ENCODE measurements around the gene ADARB1.
"Not testable (repeated sequence)": the region's sequence is repeated elsewhere in the genome, so short reads cannot be mapped to it uniquely, and the experiment has no call there.

The ADARB1 gene

DNA sequence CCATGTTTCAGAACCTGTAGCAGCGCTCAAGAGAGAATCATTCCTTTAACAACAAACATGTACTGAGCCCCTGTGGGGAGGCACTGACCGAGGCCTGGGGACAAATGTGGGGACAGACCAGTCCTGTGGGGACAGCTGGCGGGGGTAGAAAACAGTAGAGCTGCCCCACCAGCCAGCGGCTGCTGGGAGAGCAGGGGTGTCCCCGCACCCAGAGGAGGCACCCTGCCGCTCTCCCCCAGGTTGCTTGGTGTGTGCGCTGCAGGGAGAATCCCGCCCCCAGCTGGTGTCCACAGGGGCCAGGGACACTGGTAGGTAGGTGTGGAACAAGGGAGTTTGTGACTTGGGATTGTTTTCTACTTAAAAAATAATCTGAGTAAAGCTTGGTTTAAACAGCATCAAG lies 62.1 kb downstream of the ADARB1 start:
- H3K4me3 ChIP-seq, result no peak overlapping the region
- H3K27ac ChIP-seq, result peak overlapping the region in 1 of 2 donors; percentile 27
- TF ChIP-seq, protein P1, sequence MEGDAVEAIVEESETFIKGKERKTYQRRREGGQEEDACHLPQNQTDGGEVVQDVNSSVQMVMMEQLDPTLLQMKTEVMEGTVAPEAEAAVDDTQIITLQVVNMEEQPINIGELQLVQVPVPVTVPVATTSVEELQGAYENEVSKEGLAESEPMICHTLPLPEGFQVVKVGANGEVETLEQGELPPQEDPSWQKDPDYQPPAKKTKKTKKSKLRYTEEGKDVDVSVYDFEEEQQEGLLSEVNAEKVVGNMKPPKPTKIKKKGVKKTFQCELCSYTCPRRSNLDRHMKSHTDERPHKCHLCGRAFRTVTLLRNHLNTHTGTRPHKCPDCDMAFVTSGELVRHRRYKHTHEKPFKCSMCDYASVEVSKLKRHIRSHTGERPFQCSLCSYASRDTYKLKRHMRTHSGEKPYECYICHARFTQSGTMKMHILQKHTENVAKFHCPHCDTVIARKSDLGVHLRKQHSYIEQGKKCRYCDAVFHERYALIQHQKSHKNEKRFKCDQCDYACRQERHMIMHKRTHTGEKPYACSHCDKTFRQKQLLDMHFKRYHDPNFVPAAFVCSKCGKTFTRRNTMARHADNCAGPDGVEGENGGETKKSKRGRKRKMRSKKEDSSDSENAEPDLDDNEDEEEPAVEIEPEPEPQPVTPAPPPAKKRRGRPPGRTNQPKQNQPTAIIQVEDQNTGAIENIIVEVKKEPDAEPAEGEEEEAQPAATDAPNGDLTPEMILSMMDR (IDR thresholded peaks at IDR 0.05), result no peak
- no peak for DNase-seq (ENCODE audit: low spot score)

DNA sequence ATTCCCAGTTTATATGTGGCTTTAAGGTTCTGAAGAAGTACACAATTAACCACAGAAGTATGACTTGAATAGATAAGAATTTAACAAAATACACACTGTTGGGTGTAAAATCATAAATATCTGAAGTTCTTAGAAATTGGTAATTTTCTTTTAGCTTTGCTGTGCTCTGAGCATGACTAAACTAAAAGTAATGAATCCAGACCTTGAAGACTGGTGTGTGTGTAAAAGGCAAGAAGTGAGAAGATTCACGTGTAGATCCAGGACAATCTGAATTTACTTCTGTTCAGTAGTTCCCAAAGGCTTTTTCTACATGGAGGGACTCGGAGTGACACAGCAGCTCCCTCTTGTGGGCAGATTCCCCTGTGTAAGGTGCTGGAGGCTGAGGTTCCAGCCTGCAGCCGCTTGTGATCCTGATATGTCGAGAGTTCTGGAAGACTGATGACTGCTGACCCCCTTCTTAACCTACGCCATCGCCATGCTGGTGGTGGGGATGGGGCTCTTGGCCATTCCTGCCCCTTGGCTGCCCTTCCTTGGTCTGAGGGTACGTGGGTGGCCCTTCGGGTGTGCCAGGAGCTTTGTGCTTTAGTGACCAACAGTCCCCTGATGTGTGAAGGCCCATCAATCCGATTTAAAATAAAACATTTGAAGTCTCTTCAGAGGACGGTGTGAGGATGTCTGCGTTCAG lies 62.7 kb downstream of the ADARB1 start:
- TF ChIP-seq, protein P1 (IDR thresholded peaks at IDR 0.05), result peak; percentile 75
- peak; percentile 83 for DNase-seq (ENCODE audit: low spot score)
- no peak overlapping the region for H3K4me3 ChIP-seq
- peak overlapping the region in 1 of 2 donors; percentile 46 for H3K27ac ChIP-seq

DNA sequence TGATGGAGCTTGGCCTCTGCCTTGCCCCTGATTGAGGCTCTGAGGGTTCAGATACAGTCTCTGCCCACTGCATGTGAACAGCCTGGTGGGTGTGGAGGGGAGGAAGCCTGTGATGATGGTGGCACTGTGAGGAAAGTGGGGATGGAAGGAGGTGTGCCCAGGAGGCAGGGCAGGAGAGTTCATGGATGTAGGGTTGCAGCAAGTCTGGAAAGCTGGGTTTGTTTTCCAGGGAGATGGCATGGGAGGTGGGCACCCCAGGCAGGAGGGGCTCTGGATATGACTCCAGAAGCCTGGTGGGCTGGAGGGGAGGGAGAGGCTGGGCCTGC lies 63.2 kb downstream of the ADARB1 start:
- Histone ChIP-seq H3K27ac (peak overlapping the region in 1 of 2 donors; percentile 46), H3K4me3 (no peak overlapping the region)
- DNase-seq (ENCODE audit: low spot score), result peak; percentile 59
- TF ChIP-seq, protein P1 (IDR thresholded peaks at IDR 0.05), result no peak

DNA sequence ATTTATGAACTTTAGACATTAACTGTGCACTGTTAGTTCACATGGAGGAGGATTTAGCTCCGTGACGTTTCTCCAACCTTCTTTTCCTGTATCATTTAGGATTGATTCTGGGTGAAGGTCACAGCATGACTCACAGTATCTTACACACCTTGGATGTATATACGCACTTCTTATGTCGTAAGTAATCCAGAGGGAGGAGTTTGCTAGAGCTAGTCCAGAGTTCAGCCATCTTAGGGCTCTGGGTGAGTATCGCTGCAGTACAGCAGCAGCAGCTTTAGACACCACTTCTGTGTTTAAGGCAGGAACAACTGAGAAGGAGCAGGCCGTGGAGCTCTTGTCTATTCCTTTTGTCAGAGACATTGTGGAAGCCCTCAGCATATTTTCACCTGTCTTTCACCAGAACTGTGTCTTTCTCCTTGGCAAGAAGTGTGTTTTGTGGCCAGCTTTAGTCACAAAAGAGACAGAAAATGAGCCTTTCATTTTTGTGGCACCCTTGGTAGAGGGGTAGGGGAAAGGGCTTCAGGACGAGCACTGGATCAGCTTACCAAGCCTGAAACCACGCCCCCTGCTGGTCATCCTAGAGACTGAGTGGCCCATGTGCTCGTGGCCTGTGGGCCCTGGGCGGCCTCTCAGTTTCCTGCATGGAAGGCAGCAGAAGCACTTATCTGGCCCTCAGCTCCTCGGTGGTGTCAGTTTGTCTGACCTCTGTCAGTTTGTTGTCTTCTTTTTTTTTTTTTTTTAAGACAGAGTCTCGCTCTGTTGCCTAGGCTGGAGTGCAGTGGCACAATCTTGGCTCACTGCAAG lies 64.0 kb downstream of the ADARB1 start:
- Histone ChIP-seq H3K27ac (peak overlapping the region; percentile 0 to 26), H3K4me3 (no peak overlapping the region)
- TF ChIP-seq, protein P1 (IDR thresholded peaks at IDR 0.05), result peak; percentile 75
- DNase-seq (ENCODE audit: low spot score), result peak; percentile 77

DNA sequence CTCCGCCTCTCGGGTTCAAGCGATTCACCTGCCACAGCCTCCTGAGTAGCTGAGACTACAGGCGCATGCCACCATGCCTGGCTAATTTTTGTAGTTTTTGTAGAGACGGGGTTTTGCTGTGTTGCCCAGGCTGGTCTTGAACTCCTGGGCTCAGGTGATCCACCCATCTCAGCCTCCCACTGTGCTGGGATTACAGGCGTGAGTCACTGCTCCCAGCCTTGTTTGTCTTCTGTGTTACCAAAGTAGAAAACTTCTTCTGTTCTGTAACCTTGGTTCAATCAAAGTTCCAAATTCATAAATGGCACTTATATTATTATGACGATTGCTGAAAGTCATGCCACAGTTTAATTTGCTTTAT lies 64.6 kb downstream of the ADARB1 start:
- not testable (repeated sequence) for H3K27ac ChIP-seq; H3K4me3 ChIP-seq; DNase-seq (ENCODE audit: low spot score)

DNA sequence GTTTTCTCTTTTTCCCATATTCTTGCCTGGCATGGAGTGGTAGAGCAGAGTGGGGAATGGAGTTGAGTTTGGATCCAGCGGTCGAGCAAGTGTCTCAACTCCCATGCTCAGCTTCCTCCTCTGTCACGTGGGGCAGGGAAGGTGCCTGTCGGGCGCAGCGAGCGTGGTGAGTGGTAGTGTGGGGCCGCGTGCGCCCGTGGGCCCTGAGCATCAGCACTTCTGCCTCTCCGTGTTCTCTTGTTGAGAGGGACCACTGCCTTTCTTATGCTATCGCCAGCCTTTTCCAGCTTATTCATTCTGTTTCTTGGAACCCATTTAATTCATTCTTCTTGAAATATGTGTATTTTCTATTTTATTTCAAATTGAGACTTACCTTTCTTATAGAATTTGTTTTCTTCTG lies 65.1 kb downstream of the ADARB1 start:
- DNase-seq (ENCODE audit: low spot score), result peak; percentile 65
- Histone ChIP-seq H3K27ac (no peak overlapping the region), H3K4me3 (no peak overlapping the region)
- TF ChIP-seq, protein P1 (IDR thresholded peaks at IDR 0.05), result no peak

DNA sequence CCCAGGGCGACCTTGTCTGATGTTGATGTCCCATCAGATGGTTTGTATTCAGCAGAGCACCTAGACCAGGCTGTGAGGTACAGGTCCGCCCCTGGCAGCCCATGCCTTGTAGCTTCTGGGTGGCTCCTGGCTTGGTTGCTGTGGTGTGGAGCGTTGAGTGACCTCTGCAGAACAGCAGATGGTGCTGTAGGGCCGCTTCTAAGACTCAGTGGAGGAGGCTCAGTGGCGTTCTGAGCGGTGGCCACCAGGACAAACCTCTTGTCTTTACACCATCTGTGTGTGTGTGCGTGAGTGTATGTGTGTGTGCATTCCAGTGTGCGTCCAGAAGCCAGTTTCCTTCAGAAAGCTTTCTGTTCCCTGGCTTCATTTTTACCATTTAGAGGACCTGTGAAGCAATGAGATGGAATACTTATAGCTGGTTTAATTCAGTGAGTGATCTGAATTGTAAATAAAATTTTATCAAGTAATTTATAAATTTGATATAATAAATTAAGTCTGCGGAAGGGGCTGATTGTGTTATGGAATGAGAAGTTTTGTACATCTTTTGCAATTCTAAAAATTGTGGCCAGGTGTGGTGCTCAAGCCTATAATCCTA lies 66.1 kb downstream of the ADARB1 start:
- Histone ChIP-seq H3K27ac (peak overlapping the region in 1 of 2 donors; percentile 13), H3K4me3 (no peak overlapping the region)
- peak; percentile 80 for DNase-seq (ENCODE audit: low spot score)
- TF ChIP-seq, protein P1 (IDR thresholded peaks at IDR 0.05), result peak; percentile 54

DNA sequence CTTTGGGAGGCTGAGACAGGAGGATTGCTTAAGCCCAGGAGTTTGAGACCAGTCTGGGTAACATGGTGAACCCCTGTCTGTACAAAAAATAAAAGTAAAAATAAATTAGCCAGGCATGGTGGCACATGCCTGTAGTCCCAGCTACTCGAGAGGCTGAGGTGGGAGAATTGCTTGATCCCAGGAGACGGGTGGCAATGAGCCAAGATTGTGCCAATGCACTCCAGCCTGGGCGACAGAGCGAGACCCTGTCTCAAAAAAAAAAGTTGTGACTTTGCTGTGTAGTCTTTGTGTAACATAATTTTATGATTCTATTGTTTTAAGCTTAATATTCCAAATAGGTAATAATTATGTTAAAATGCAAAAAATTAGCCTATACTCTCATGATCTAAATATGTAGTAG lies 66.6 kb downstream of the ADARB1 start:
- H3K27ac ChIP-seq, H3K4me3 ChIP-seq: not testable (repeated sequence)
- peak; percentile 46 for DNase-seq (ENCODE audit: low spot score)
